Measurements from ENCODE around the gene ZNF12.
"Not testable (repeated sequence)": the region's sequence is repeated elsewhere in the genome, so short reads cannot be mapped to it uniquely, and the experiment has no call there.

- TF ChIP-seq EZH2 (IDR thresholded peaks at IDR 0.05; ENCODE audit: insufficient read depth, poor library complexity, severe bottlenecking); EZH2phosphoT487 (IDR thresholded peaks at IDR 0.05; ENCODE audit: insufficient read depth, low read depth): not testable (repeated sequence)
Observed at GRCh38 chr7:6738415-6738814, 31.7 kb upstream of the ZNF12 start.
